Posterior cingulate gyrus (tissue), 11 donors: ENCODE data around the gene PPP2R2D.
A peak's percentile ranks its signal among the peaks of the same experiment; 100 is the strongest.

Source experiments
- DNase-seq, 10 donors: peaks; one replicate each; pipeline versions ENCODE4 v3.0.0 to v3.0.0-alpha.2; 2020 to 2021; ENCODE audit warnings: mixed read lengths in 3 of 10
- intact Hi-C: fragments of 100-400 bp; cut with DNase I; formaldehyde crosslinking; loops from one replicate; pipeline ENCODE4 v1.15.1; 2023

Gene PPP2R2D

GRCh38 chr10:131900350-131901152 lies at the start of gene PPP2R2D:
Gene PPP2R2D (plus strand): TSS chr10:131901008. CDS start chr10:131901149, 141 bp downstream.
- peak; percentile 92 to 99 (median 94) for DNase-seq
- intact Hi-C loops: loop anchor here (5.0 kb wide), 1 partner anchor 82 kb away; the partner anchor contains the start of gene BNIP3

GRCh38 chr10:131851346-131851745 lies 49.5 kb upstream of the PPP2R2D start:
- peak in 3 of 10 donors; percentile 10 to 57 (median 56) for DNase-seq
- intact Hi-C loops: no loop called here

- peak in 2 of 10 donors; percentile 20 to 72 for DNase-seq
- intact Hi-C loops: no loop called here
These were observed 48.5 kb upstream of the PPP2R2D start for GRCh38 chr10:131852176-131852822.

GRCh38 chr10:131852823-131853609 lies 47.8 kb upstream of the PPP2R2D start:
- intact Hi-C loops: no loop called here

GRCh38 chr10:131853610-131853964 lies 47.2 kb upstream of the PPP2R2D start:
- intact Hi-C loops: no loop called here
- peak in 3 of 10 donors; percentile 6 to 66 (median 15) for DNase-seq

More at GRCh38 chr10:131852823-131853609, 47.8 kb upstream of the PPP2R2D start:
- DNase-seq: peak in 3 of 10 donors; percentile 19 to 68 (median 59)

GRCh38 chr10:131854579-131855335 lies 46.1 kb upstream of the PPP2R2D start:
- intact Hi-C loops: no loop called here
- peak in 3 of 10 donors; percentile 10 to 62 (median 57) for DNase-seq

- peak in 4 of 10 donors; percentile 24 to 63 (median 58) for DNase-seq
- intact Hi-C loops: no loop called here
These were observed 45.1 kb upstream of the PPP2R2D start for GRCh38 chr10:131855461-131856401.

GRCh38 chr10:131856441-131857094 lies 44.2 kb upstream of the PPP2R2D start:
- peak in 2 of 10 donors; percentile 11 to 56 for DNase-seq
- intact Hi-C loops: no loop called here

- DNase-seq: peak in 3 of 10 donors; percentile 24 to 71 (median 43)
- intact Hi-C loops: no loop called here
These were observed 43.4 kb upstream of the PPP2R2D start for GRCh38 chr10:131857156-131858117.

- intact Hi-C loops: no loop called here
- DNase-seq: peak in 5 of 10 donors; percentile 28 to 90 (median 43)
These were observed 42.7 kb upstream of the PPP2R2D start for GRCh38 chr10:131858118-131858515.

- intact Hi-C loops: no loop called here
These were observed 42.0 kb upstream of the PPP2R2D start for GRCh38 chr10:131858583-131859340.

GRCh38 chr10:131859341-131860020 lies 41.3 kb upstream of the PPP2R2D start:
- intact Hi-C loops: no loop called here
- DNase-seq: peak in 4 of 10 donors; percentile 25 to 54 (median 42)

More at GRCh38 chr10:131858583-131859340, 42.0 kb upstream of the PPP2R2D start:
- DNase-seq: peak in 4 of 10 donors; percentile 18 to 74 (median 62)

GRCh38 chr10:131860311-131860710 lies 40.5 kb upstream of the PPP2R2D start:
- intact Hi-C loops: no loop called here

GRCh38 chr10:131860806-131861440 lies 39.9 kb upstream of the PPP2R2D start:
- DNase-seq: peak in 4 of 10 donors; percentile 7 to 62 (median 46)
- intact Hi-C loops: no loop called here

More at GRCh38 chr10:131860311-131860710, 40.5 kb upstream of the PPP2R2D start:
- DNase-seq: peak in 3 of 10 donors; percentile 6 to 33 (median 21)

GRCh38 chr10:131862548-131862947 lies 38.3 kb upstream of the PPP2R2D start:
- peak in 1 of 10 donors; percentile 19 for DNase-seq
- intact Hi-C loops: no loop called here
